OCI-LY1 (cell line): ENCODE measurements around the gene TMEM178B.

Experiments used
- H2AFZ ChIP-seq: fragments of 200-600 bp; sonication (generic), shearing (Covaris generic); 2 replicates; pipeline ENCODE4 v1.6.0; 2014; ENCODE audit warnings: antibody characterized with exemption, mild to moderate bottlenecking, low read length
- H3F3A ChIP-seq: fragments of 200-600 bp; sonication (generic), shearing (Covaris generic); 2 replicates; pipeline ENCODE4 v1.6.0; 2014; ENCODE audit warnings: mild to moderate bottlenecking, antibody characterized with exemption, low read length, moderate library complexity; ENCODE audit not compliant: insufficient read depth
- H3K27ac ChIP-seq: fragments of 200-600 bp; sonication (generic); 2 replicates; pipeline ENCODE4 v1.5.1; 2014; ENCODE audit warnings: low read length, mixed run types, mild to moderate bottlenecking, low read depth; ENCODE audit not compliant: poor library complexity, severe bottlenecking
- H3K27me3 ChIP-seq: fragments of 200-600 bp; sonication (generic); 2 replicates; pipeline ENCODE4 v1.6.0; 2014; ENCODE audit warnings: antibody characterized with exemption, mild to moderate bottlenecking, low read length, moderate library complexity; ENCODE audit not compliant: insufficient read depth
- H3K36me3 ChIP-seq: fragments of 200-600 bp; sonication (generic); 2 replicates; pipeline ENCODE4 v1.6.1; 2014; ENCODE audit warnings: mild to moderate bottlenecking, antibody characterized with exemption, low read length, moderate library complexity, mixed read lengths; ENCODE audit not compliant: insufficient read depth
- H3K4me1 ChIP-seq: fragments of 200-600 bp; sonication (generic); 2 replicates; pipeline ENCODE4 v1.5.1; 2014; ENCODE audit warnings: mild to moderate bottlenecking, low read length, moderate library complexity; ENCODE audit not compliant: insufficient read depth, severe bottlenecking
- H3K4me2 ChIP-seq: fragments of 200-600 bp; sonication (generic), shearing (Covaris generic); 2 replicates; pipeline ENCODE4 v1.6.1; 2014; ENCODE audit warnings: low read length
- H3K4me3 ChIP-seq: fragments of 200-600 bp; sonication (generic); 2 replicates; pipeline ENCODE4 v1.5.1; 2014; ENCODE audit warnings: low read length, low read depth, mild to moderate bottlenecking, mixed read lengths; ENCODE audit not compliant: poor library complexity, severe bottlenecking
- H3K79me2 ChIP-seq: fragments of 200-600 bp; shearing (Covaris generic); 2 replicates; pipeline ENCODE4 v1.6.1; 2016; ENCODE audit warnings: mixed run types, low read length, mixed read lengths; ENCODE audit not compliant: insufficient read depth
- H3K9ac ChIP-seq: fragments of 200-600 bp; sonication (generic), shearing (Covaris generic); 2 replicates; pipeline ENCODE4 v1.6.1; 2014; ENCODE audit warnings: mild to moderate bottlenecking, low read length, mixed read lengths
- H3K9me2 ChIP-seq: fragments of 200-600 bp; sonication (generic), shearing (Covaris generic); 2 replicates; pipeline ENCODE4 v1.6.1; 2014; ENCODE audit warnings: low read depth, mild to moderate bottlenecking, low read length, mixed read lengths
- H3K9me3 ChIP-seq: fragments of 200-600 bp; shearing (Covaris generic); 2 replicates; pipeline ENCODE4 v1.6.1; 2014; ENCODE audit warnings: low read length, mixed read lengths
- H4K20me1 ChIP-seq: fragments of 200-600 bp; sonication (generic), shearing (Covaris generic); 2 replicates; pipeline ENCODE4 v1.6.0; 2016; ENCODE audit warnings: mild to moderate bottlenecking, low read length; ENCODE audit not compliant: insufficient read depth
- CTCF ChIP-seq: fragments of 200-600 bp; sonication (generic), shearing (Covaris generic); IDR thresholded peaks from 2 replicates; pipeline ENCODE4 v1.5.1; 2017; ENCODE audit warnings: mild to moderate bottlenecking, antibody characterized with exemption, low read length, moderate library complexity, mixed read lengths
- EZH2 ChIP-seq: fragments of 200-600 bp; sonication (generic), shearing (Covaris generic); IDR thresholded peaks from 2 replicates; pipeline ENCODE4 v1.8.0; 2017; ENCODE audit warnings: borderline replicate concordance, mixed run types, mild to moderate bottlenecking, antibody characterized with exemption, low read length, moderate library complexity, mixed read lengths

Gene TMEM178B

GRCh38 chr7:141208539-141208938 is 134.7 kb downstream of the TMEM178B start:
- H3K9me3 ChIP-seq, result no peaks in the 10 kb centered on the region
- H3K4me1 ChIP-seq, result no peaks in the 10 kb centered on the region

GRCh38 chr7:141209454-141209853 is 135.6 kb downstream of the TMEM178B start:
- Histone ChIP-seq H3K27ac (no peak overlapping the region), H3K4me3 (no peak overlapping the region), H3K36me3 (no peaks in the 10 kb centered on the region), H3K9me2 (no peaks in the 10 kb centered on the region), H3K27me3 (no peaks in the 10 kb centered on the region), H4K20me1 (no peaks in the 10 kb centered on the region), H3K9ac (no peak overlapping the region), H3F3A (no peaks in the 10 kb centered on the region), H2AFZ (no peak overlapping the region), H3K79me2 (no peaks in the 10 kb centered on the region), H3K4me1 (no peaks in the 10 kb centered on the region), H3K9me3 (no peaks in the 10 kb centered on the region), H3K4me2 (no peak overlapping the region)
- no peak for TF ChIP-seq CTCF
- TF ChIP-seq EZH2, result no peak

More at GRCh38 chr7:141208539-141208938, 134.7 kb downstream of the TMEM178B start:
- H3K4me3 ChIP-seq, result no peak overlapping the region
- H3K9me2 ChIP-seq, result no peaks in the 10 kb centered on the region
- H2AFZ ChIP-seq, result no peak overlapping the region
- H3K4me2 ChIP-seq, result no peak overlapping the region
- no peak for TF ChIP-seq CTCF
- TF ChIP-seq EZH2, result no peak
- H3F3A ChIP-seq, result no peaks in the 10 kb centered on the region
- H3K9ac ChIP-seq, result no peak overlapping the region
- H3K36me3 ChIP-seq, result no peaks in the 10 kb centered on the region
- no peaks in the 10 kb centered on the region for H3K79me2 ChIP-seq
- no peak overlapping the region for H3K27ac ChIP-seq
- no peaks in the 10 kb centered on the region for H3K27me3 ChIP-seq
- no peaks in the 10 kb centered on the region for H4K20me1 ChIP-seq

- no peaks in the 10 kb centered on the region for H3K79me2 ChIP-seq
- no peak overlapping the region for H3K9ac ChIP-seq
- H3K9me3 ChIP-seq, result no peaks in the 10 kb centered on the region
- no peaks in the 10 kb centered on the region for H3K27me3 ChIP-seq
- H3K9me2 ChIP-seq, result no peaks in the 10 kb centered on the region
- TF ChIP-seq CTCF (no peak), EZH2 (no peak)
- no peaks in the 10 kb centered on the region for H3F3A ChIP-seq
- H3K4me1 ChIP-seq, result no peaks in the 10 kb centered on the region
- no peak overlapping the region for H3K27ac ChIP-seq
- no peaks in the 10 kb centered on the region for H4K20me1 ChIP-seq
- H3K36me3 ChIP-seq, result no peaks in the 10 kb centered on the region
- no peak overlapping the region for H3K4me2 ChIP-seq
- no peak overlapping the region for H2AFZ ChIP-seq
- H3K4me3 ChIP-seq, result no peak overlapping the region
These were observed 137.0 kb downstream of the TMEM178B start for GRCh38 chr7:141210862-141211261.
